ENCODE data around the gene PAK6.

- TF ChIP-seq EZH2phosphoT487 (IDR thresholded peaks at IDR 0.05; ENCODE audit: low read depth, severe bottlenecking, unreplicated experiment) (no peak), CTCF (IDR thresholded peaks at IDR 0.05; ENCODE audit: poor library complexity) (no peak), EZH2 (IDR thresholded peaks at IDR 0.05; ENCODE audit: borderline replicate concordance) (no peak)
Observed at GRCh38 chr15:40325700-40326099, 86.8 kb downstream of the PAK6 start.

Data from hepatocyte (in vitro differentiated cells).